GM21528 (cell line): ENCODE measurements around the gene AP1M2.
"Not testable (repeated sequence)": the region's sequence is repeated elsewhere in the genome, so short reads cannot be mapped to it uniquely, and the experiment has no call there.

ENCODE experiments used
- ATAC-seq: cut with Tn5 transposase; IDR thresholded peaks from one replicate; pipeline ENCODE4 v1.9.1; 2021; ENCODE audit warnings: mild to moderate bottlenecking, moderate library complexity; ENCODE audit not compliant: unreplicated experiment, low FRiP score

Gene AP1M2

GRCh38 chr19:10566408-10566657, 20.8 kb downstream of the AP1M2 start:
- ATAC-seq: no peak

- peak; percentile 53 for ATAC-seq
These were observed 21.3 kb downstream of the AP1M2 start, which contains the start of gene KRI1 for GRCh38 chr19:10565567-10566407. Gene KRI1, minus strand, starts transcription at chr19:10566010. Its CDS starts 11 bp downstream, at chr19:10565999.

GRCh38 chr19:10565028-10565566, 22.0 kb downstream of the AP1M2 start:
- ATAC-seq: no peak

- no peak for ATAC-seq
These were observed 24.5 kb downstream of the AP1M2 start for GRCh38 chr19:10562609-10563008.

- no peak for ATAC-seq
These were observed 27.0 kb downstream of the AP1M2 start for GRCh38 chr19:10560154-10560553.

GRCh38 chr19:10557603-10558197, 29.4 kb downstream of the AP1M2 start:
- no peak for ATAC-seq

GRCh38 chr19:10555610-10555973, 31.5 kb downstream of the AP1M2 start:
- no peak for ATAC-seq

GRCh38 chr19:10554760-10555609, 32.1 kb downstream of the AP1M2 start:
- ATAC-seq: no peak

- peak; percentile 47 for ATAC-seq
These were observed 33.1 kb downstream of the AP1M2 start for GRCh38 chr19:10553943-10554381.

- no peak for ATAC-seq
These were observed 33.9 kb downstream of the AP1M2 start for GRCh38 chr19:10553087-10553667.

GRCh38 chr19:10552510-10553053, 34.5 kb downstream of the AP1M2 start:
- no peak for ATAC-seq

- no peak for ATAC-seq
These were observed 35.3 kb downstream of the AP1M2 start for GRCh38 chr19:10551698-10552301.

- ATAC-seq: not testable (repeated sequence)
These were observed 36.1 kb downstream of the AP1M2 start for GRCh38 chr19:10551006-10551405.

GRCh38 chr19:10550336-10550735, 36.8 kb downstream of the AP1M2 start:
- ATAC-seq: no peak

- no peak for ATAC-seq
These were observed 37.4 kb downstream of the AP1M2 start for GRCh38 chr19:10549733-10550132.

GRCh38 chr19:10548746-10549276, 38.3 kb downstream of the AP1M2 start:
- ATAC-seq: no peak

- no peak for ATAC-seq
These were observed 40.3 kb downstream of the AP1M2 start for GRCh38 chr19:10546817-10547216.

GRCh38 chr19:10544753-10545251, 42.3 kb downstream of the AP1M2 start:
- no peak for ATAC-seq

- no peak for ATAC-seq
These were observed 42.8 kb downstream of the AP1M2 start for GRCh38 chr19:10544242-10544752.
